Trophoblast cell (in vitro differentiated cells and primary cell): Measurements from ENCODE around the gene CABP7.

Source experiments
- DNase-seq, 2 donors: peaks; one replicate each; pipeline ENCODE4 v3.0.0-alpha.2; 2016
- H2AFZ ChIP-seq: 2 replicates; pipeline ENCODE4 v1.6.1; 2013; ENCODE audit warnings: low read length, moderate library complexity, mild to moderate bottlenecking; ENCODE audit not compliant: insufficient read depth, poor library complexity
- H2AK5ac ChIP-seq: 2 replicates; pipeline ENCODE4 v1.6.1; 2013; ENCODE audit warnings: mild to moderate bottlenecking, low read length
- H2BK120ac ChIP-seq: 2 replicates; pipeline ENCODE4 v1.6.1; 2013; ENCODE audit warnings: low read length, mild to moderate bottlenecking, moderate library complexity; ENCODE audit not compliant: insufficient read depth, poor library complexity
- H2BK12ac ChIP-seq: 2 replicates; pipeline ENCODE4 v1.6.1; 2013; ENCODE audit warnings: mild to moderate bottlenecking, low read length, moderate library complexity
- H2BK5ac ChIP-seq: 2 replicates; pipeline ENCODE4 v1.6.1; 2013; ENCODE audit warnings: low read length, low read depth, moderate library complexity, mild to moderate bottlenecking; ENCODE audit not compliant: poor library complexity
- H3K14ac ChIP-seq: 2 replicates; pipeline ENCODE4 v1.6.1; 2013; ENCODE audit warnings: mild to moderate bottlenecking, low read length
- H3K18ac ChIP-seq: 2 replicates; pipeline ENCODE4 v1.6.1; 2013; ENCODE audit warnings: mild to moderate bottlenecking, low read length
- H3K23ac ChIP-seq: 2 replicates; pipeline ENCODE4 v1.6.1; 2013; ENCODE audit warnings: low read length
- H3K27ac ChIP-seq: 2 replicates; pipeline ENCODE4 v1.5.1; 2013; ENCODE audit warnings: low read depth, mild to moderate bottlenecking, inconsistent platforms, low read length, moderate library complexity
- H3K27me3 ChIP-seq: 2 replicates; pipeline ENCODE4 v1.6.1; 2013; ENCODE audit warnings: inconsistent platforms, mild to moderate bottlenecking, low read length, moderate library complexity; ENCODE audit not compliant: insufficient read depth
- H3K36me3 ChIP-seq, 2 experiments: 1 replicate in 1 of 2; 2 replicates in 1 of 2; pipeline ENCODE4 v1.6.1; 2013; ENCODE audit warnings: low read length in 2 of 2, mild to moderate bottlenecking in 2 of 2, moderate library complexity in 1 of 2; ENCODE audit not compliant: insufficient read depth in 2 of 2, control insufficient read depth in 1 of 2
- H3K4ac ChIP-seq: 2 replicates; pipeline ENCODE4 v1.6.1; 2013; ENCODE audit warnings: low read depth, mild to moderate bottlenecking, low read length, moderate library complexity
- H3K4me1 ChIP-seq, 2 experiments: 1 replicate in 1 of 2; 2 replicates in 1 of 2; pipeline ENCODE4 v1.6.1; 2013; ENCODE audit warnings: low read length in 2 of 2, mild to moderate bottlenecking in 2 of 2, moderate library complexity in 1 of 2; ENCODE audit not compliant: insufficient read depth in 2 of 2, control insufficient read depth in 1 of 2
- H3K4me2 ChIP-seq: 2 replicates; pipeline ENCODE4 v1.6.1; 2013; ENCODE audit warnings: inconsistent platforms, mild to moderate bottlenecking, low read length, moderate library complexity
- H3K4me3 ChIP-seq: 2 replicates; pipeline ENCODE4 v1.5.1; 2013; ENCODE audit warnings: mild to moderate bottlenecking, low read depth, low read length, inconsistent platforms
- H3K79me1 ChIP-seq: one replicate; pipeline ENCODE4 v1.6.1; 2013; ENCODE audit warnings: low read length
- H3K79me2 ChIP-seq: 2 replicates; pipeline ENCODE4 v1.6.1; 2013; ENCODE audit warnings: low read length, mild to moderate bottlenecking; ENCODE audit not compliant: control insufficient read depth, insufficient read depth, poor library complexity
- H3K9ac ChIP-seq: 2 replicates; pipeline ENCODE4 v1.6.1; 2013; ENCODE audit warnings: mild to moderate bottlenecking, low read length
- H3K9me3 ChIP-seq: 2 replicates; pipeline ENCODE4 v1.6.1; 2013; ENCODE audit warnings: low read depth, mild to moderate bottlenecking, control low read depth, inconsistent platforms, low read length; ENCODE audit not compliant: insufficient read depth
- H4K12ac ChIP-seq: 2 replicates; pipeline ENCODE4 v1.6.1; 2013; ENCODE audit warnings: low read depth, mild to moderate bottlenecking, low read length, moderate library complexity
- H4K8ac ChIP-seq: 2 replicates; pipeline ENCODE4 v1.6.1; 2013; ENCODE audit warnings: low read depth, mild to moderate bottlenecking, low read length, moderate library complexity
- H4K91ac ChIP-seq: one replicate; pipeline ENCODE4 v1.6.1; 2013; ENCODE audit warnings: low read depth, mild to moderate bottlenecking, low read length, moderate library complexity
- WGBS: extraction: QIAGEN DNeasy Blood & Tissue Kit; methylation state at CpG from one replicate; pipeline ENCODE4 v1.1.7; 2013; ENCODE audit warnings: missing lambda C conversion rate; ENCODE audit not compliant: insufficient read length, insufficient coverage; ENCODE audit errors: extremely low coverage; 5-methylcytosine and 5-hydroxymethylcytosine counted together

CABP7 gene

GRCh38 chr22:29702931-29703501 lies 16.8 kb upstream of the CABP7 start:
- no peak overlapping the region for H3K23ac ChIP-seq
- DNase-seq = no peak
- H3K18ac ChIP-seq = no peak overlapping the region
- H4K8ac ChIP-seq = no peak overlapping the region
- no peak overlapping the region for H3K4me3 ChIP-seq
- H2BK12ac ChIP-seq = no peak overlapping the region
- no peak overlapping the region for H2AFZ ChIP-seq
- no peak overlapping the region for H4K12ac ChIP-seq
- peaks cover 7% of the 10 kb centered on the region for H3K27me3 ChIP-seq
- no CpG with 5 or more reads among the region's 19 CpGs for WGBS
- no peak overlapping the region for H3K4me2 ChIP-seq
- H3K79me2 ChIP-seq = no peaks in the 10 kb centered on the region
- no peaks in the 10 kb centered on the region for H3K36me3 ChIP-seq
- H3K9me3 ChIP-seq = no peaks in the 10 kb centered on the region
- H3K4ac ChIP-seq = no peak overlapping the region
- H3K4me1 ChIP-seq = no peaks in the 10 kb centered on the region
- H2BK120ac ChIP-seq = no peak overlapping the region
- no peak overlapping the region for H3K9ac ChIP-seq
- no peak overlapping the region for H2AK5ac ChIP-seq
- H3K14ac ChIP-seq = no peak overlapping the region
- H2BK5ac ChIP-seq = no peak overlapping the region
- H3K27ac ChIP-seq = no peak overlapping the region
- no peak overlapping the region for H4K91ac ChIP-seq
- no peaks in the 10 kb centered on the region for H3K79me1 ChIP-seq

GRCh38 chr22:29703569-29704195 lies 16.1 kb upstream of the CABP7 start:
- Histone ChIP-seq H3K27ac (no peak overlapping the region), H3K18ac (no peak overlapping the region), H3K27me3 (peaks cover 7% of the 10 kb centered on the region), H2BK12ac (no peak overlapping the region), H3K79me1 (no peaks in the 10 kb centered on the region), H3K4ac (no peak overlapping the region), H3K79me2 (no peaks in the 10 kb centered on the region), H3K23ac (no peak overlapping the region), H3K14ac (no peak overlapping the region), H2AFZ (no peak overlapping the region), H4K12ac (no peak overlapping the region), H3K9me3 (no peaks in the 10 kb centered on the region), H3K4me1 (no peaks in the 10 kb centered on the region), H4K91ac (no peak overlapping the region), H3K4me3 (no peak overlapping the region), H4K8ac (no peak overlapping the region), H3K36me3 (no peaks in the 10 kb centered on the region), H2BK120ac (no peak overlapping the region), H2AK5ac (no peak overlapping the region), H2BK5ac (no peak overlapping the region), H3K4me2 (no peak overlapping the region), H3K9ac (peak overlapping the region; percentile 46)
- no CpG with 5 or more reads among the region's 7 CpGs for WGBS
- DNase-seq = no peak

GRCh38 chr22:29704528-29705285 lies 15.1 kb upstream of the CABP7 start:
- H4K8ac ChIP-seq = no peak overlapping the region
- no peak overlapping the region for H2BK5ac ChIP-seq
- H3K9ac ChIP-seq = no peak overlapping the region
- H3K14ac ChIP-seq = no peak overlapping the region
- no peak overlapping the region for H4K12ac ChIP-seq
- H2BK120ac ChIP-seq = no peak overlapping the region
- H3K23ac ChIP-seq = no peak overlapping the region
- no peak overlapping the region for H2AFZ ChIP-seq
- H3K4me1 ChIP-seq = no peaks in the 10 kb centered on the region
- no peak overlapping the region for H3K18ac ChIP-seq
- no peak overlapping the region for H3K4me2 ChIP-seq
- no peak overlapping the region for H3K4me3 ChIP-seq
- no peaks in the 10 kb centered on the region for H3K79me2 ChIP-seq
- peaks cover 7% of the 10 kb centered on the region for H3K27me3 ChIP-seq
- no peak for DNase-seq
- H3K4ac ChIP-seq = no peak overlapping the region
- WGBS = no CpG with 5 or more reads among the region's 14 CpGs
- H2AK5ac ChIP-seq = no peak overlapping the region
- H4K91ac ChIP-seq = no peak overlapping the region
- H3K36me3 ChIP-seq = no peaks in the 10 kb centered on the region
- H3K9me3 ChIP-seq = no peaks in the 10 kb centered on the region
- H3K27ac ChIP-seq = no peak overlapping the region
- H2BK12ac ChIP-seq = no peak overlapping the region
- H3K79me1 ChIP-seq = no peaks in the 10 kb centered on the region

GRCh38 chr22:29705651-29706050 lies 14.2 kb upstream of the CABP7 start:
- Histone ChIP-seq H3K36me3 (no peaks in the 10 kb centered on the region), H3K27me3 (peaks cover 7% of the 10 kb centered on the region), H3K79me2 (no peaks in the 10 kb centered on the region), H3K4me3 (no peak overlapping the region), H3K4ac (no peak overlapping the region), H3K4me1 (no peaks in the 10 kb centered on the region), H3K18ac (no peak overlapping the region), H3K27ac (no peak overlapping the region), H4K91ac (no peak overlapping the region), H3K79me1 (no peaks in the 10 kb centered on the region), H4K12ac (no peak overlapping the region), H3K23ac (no peak overlapping the region), H2BK120ac (no peak overlapping the region), H3K4me2 (no peak overlapping the region), H2AK5ac (no peak overlapping the region), H2AFZ (no peak overlapping the region), H4K8ac (no peak overlapping the region), H3K14ac (no peak overlapping the region), H3K9ac (no peak overlapping the region), H3K9me3 (no peaks in the 10 kb centered on the region), H2BK12ac (no peak overlapping the region), H2BK5ac (no peak overlapping the region)
- no CpG with 5 or more reads among the region's 7 CpGs for WGBS
- DNase-seq = no peak
